Ovary (tissue), 9 donors: ENCODE measurements around the gene DUSP9. TPM values are rescaled to one million over a fixed set of nuclear protein-coding genes. Genes with fewer than 3 reads are reported as not detected.

Experiments used
- DNase-seq, 5 donors: peaks; one replicate each; pipeline ENCODE4 v3.0.0-alpha.2; 2019 to 2020
- H3K27ac ChIP-seq, 2 donors: fragments of 200-600 bp; one replicate each; pipeline versions ENCODE4 v1.5.1 to v1.8.0; 2019 to 2022
- H3K27me3 ChIP-seq: fragments of 200-600 bp; one replicate; pipeline ENCODE4 v1.8.0; 2022
- H3K36me3 ChIP-seq: fragments of 200-600 bp; sonication (generic); one replicate; pipeline ENCODE4 v1.5.1; 2019
- H3K4me1 ChIP-seq: one replicate; pipeline ENCODE4 v1.8.1; 2013; ENCODE audit warnings: mild to moderate bottlenecking, moderate library complexity; ENCODE audit not compliant: insufficient read depth
- H3K4me3 ChIP-seq: fragments of 200-600 bp; sonication (generic); one replicate; pipeline ENCODE4 v1.5.1; 2017
- H3K9me3 ChIP-seq, 2 donors: fragments of 200-600 bp in 1 of 2; sonication (generic) in 1 of 2; one replicate each; pipeline versions ENCODE4 v1.5.1 to v1.8.1; 2013 to 2019; ENCODE audit warnings: mild to moderate bottlenecking in 1 of 2, moderate library complexity in 1 of 2
- EP300 ChIP-seq: sonication (generic); formaldehyde crosslinking; IDR thresholded peaks from one replicate; pipeline ENCODE4 v1.6.1; 2017; ENCODE audit warnings: antibody characterized with exemption
- POLR2A ChIP-seq: fragments of 450-650 bp; IDR thresholded peaks from one replicate; pipeline ENCODE4 v1.6.1; 2017; ENCODE audit warnings: antibody characterized with exemption, mild to moderate bottlenecking, moderate library complexity
- WGBS, 3 donors: extraction: QIAGEN DNeasy Blood & Tissue Kit in 1 of 3; methylation state at CpG; one replicate each; pipeline versions ENCODE4 v1.1.5 to v1.1.7; 2013 to 2017; 5-methylcytosine and 5-hydroxymethylcytosine counted together
- intact Hi-C, 4 donors: fragments of 100-400 bp; cut with DNase I; formaldehyde crosslinking; loops; one replicate each; pipeline versions ENCODE4 v1.11.0 to v1.15.1; 2022 to 2023
- polyA plus RNA-seq, 2 donors: library from polyadenylated mRNA; stranded (reverse); fragments of 200-250 nt in 1 of 2; fragments of 350-450 nt in 1 of 2; fragmentation: Illumina TruSeq in 1 of 2; extraction: RNeasy Lipid Tissue Mini Kit (QIAGEN cat#74804) in 1 of 2; gene quantifications; one replicate each; pipeline ENCODE4 v1.2.3, GENCODE V29; 2013 to 2014
- total RNA-seq, 7 donors: library from RNA; depleted of rRNA in 2 of 7; stranded (reverse); fragments of >200 nt in 2 of 7; fragmentation: NEBNext Ultra II Directional in 3 of 7; extraction: Animal tissue kit (Norgen Biotek cat#: 25700) in 3 of 7; gene quantifications; one replicate each; pipeline versions ENCODE4 v1.1.0 to v1.2.4, GENCODE V29; 2016 to 2023
- TF ChIP-seq, protein P1 (sequence below), 3 donors: fragments of 450-650 bp in 2 of 3; fragments of 200-600 bp in 1 of 3; IDR thresholded peaks; one replicate each; pipeline versions ENCODE4 v1.5.1 to v1.8.0; 2016 to 2022; ENCODE audit warnings: antibody characterized with exemption in 3 of 3, mild to moderate bottlenecking in 1 of 3
- donor health status: DM: no; HTN: no; CAD: no; lungs with moderate emphysema.
- donor health status: DM: no; HTN: no; CAD: no.
- donor health status: Bipolar disorder and iron deficiency.
- donor health status: DM: yes; HTN: yes; CAD: no.
- donor health status: DM: no; HTN: no; CAD: no.
- donor health status: DM: yes; HTN: yes; CAD: no.

DUSP9 gene
- total and polyA plus RNA-seq, 9 donors, result 0.12 to 3.7 (median 0.65) TPM; not detected in 1

DNA sequence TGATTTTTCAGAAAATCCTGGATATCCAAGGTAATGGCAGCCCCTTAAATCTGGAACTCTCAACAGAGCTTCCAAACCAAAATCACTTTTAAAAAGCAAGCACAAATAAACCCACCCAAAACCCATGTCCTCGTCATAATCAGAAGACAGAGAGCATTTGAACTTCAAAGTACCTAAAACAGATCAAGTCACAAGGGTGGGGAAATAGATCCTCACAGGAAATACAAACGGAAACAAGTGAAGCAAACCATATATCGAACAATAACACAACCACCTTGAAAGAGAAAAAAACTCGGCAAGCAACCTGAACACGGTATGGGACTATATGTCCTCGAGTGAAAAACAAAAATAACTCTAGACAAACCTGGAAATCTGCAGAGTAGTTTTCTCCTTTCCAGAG is 32.2 kb upstream of the DUSP9 start:
- TF ChIP-seq, protein P1, sequence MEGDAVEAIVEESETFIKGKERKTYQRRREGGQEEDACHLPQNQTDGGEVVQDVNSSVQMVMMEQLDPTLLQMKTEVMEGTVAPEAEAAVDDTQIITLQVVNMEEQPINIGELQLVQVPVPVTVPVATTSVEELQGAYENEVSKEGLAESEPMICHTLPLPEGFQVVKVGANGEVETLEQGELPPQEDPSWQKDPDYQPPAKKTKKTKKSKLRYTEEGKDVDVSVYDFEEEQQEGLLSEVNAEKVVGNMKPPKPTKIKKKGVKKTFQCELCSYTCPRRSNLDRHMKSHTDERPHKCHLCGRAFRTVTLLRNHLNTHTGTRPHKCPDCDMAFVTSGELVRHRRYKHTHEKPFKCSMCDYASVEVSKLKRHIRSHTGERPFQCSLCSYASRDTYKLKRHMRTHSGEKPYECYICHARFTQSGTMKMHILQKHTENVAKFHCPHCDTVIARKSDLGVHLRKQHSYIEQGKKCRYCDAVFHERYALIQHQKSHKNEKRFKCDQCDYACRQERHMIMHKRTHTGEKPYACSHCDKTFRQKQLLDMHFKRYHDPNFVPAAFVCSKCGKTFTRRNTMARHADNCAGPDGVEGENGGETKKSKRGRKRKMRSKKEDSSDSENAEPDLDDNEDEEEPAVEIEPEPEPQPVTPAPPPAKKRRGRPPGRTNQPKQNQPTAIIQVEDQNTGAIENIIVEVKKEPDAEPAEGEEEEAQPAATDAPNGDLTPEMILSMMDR (IDR thresholded peaks at IDR 0.05), result no peak
- no peak for TF ChIP-seq POLR2A
- no peak for TF ChIP-seq EP300
- intact Hi-C loops, result loop anchor here in 1 of 4 donors (5.0 kb wide), 1 partner anchor 52 kb away; no protein-coding TSS in a partner anchor

DNA sequence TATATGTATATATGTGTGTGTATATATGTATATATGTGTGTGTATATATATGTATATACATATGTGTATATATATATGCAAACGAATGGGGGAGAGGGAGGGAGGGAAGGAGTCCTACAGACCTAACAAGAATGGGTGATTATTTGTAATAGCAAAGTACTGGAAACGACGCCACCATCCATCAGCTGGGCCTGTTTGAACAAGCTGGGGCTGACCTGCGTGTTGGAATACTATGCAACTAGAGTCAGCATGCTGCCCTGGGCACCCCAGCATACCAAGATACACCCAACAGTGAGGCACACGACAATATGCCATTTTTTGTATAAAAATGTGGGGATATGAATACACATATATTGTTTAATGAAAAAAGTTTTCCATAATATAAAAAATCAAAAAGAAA is 26.4 kb upstream of the DUSP9 start:
- H3K27ac ChIP-seq, result no peak overlapping the region
- H3K4me3 ChIP-seq, result no peak overlapping the region
- WGBS, 3 donors, result 77 to 83% (median 80%) methylated on average over 5 of the region's 5 CpGs
- intact Hi-C loops, result no loop called here
- no peaks in the 10 kb centered on the region for H3K9me3 ChIP-seq
- no peak for DNase-seq
- TF ChIP-seq POLR2A (no peak), EP300 (no peak)
- TF ChIP-seq, protein P1 (IDR thresholded peaks at IDR 0.05), result no peak
- H3K36me3 ChIP-seq, result no peaks in the 10 kb centered on the region
- peaks cover 6% of the 10 kb centered on the region for H3K4me1 ChIP-seq
- H3K27me3 ChIP-seq, result no peaks in the 10 kb centered on the region

More for the DNA sequence above, 32.2 kb upstream of the DUSP9 start:
- Histone ChIP-seq H3K27ac (no peak overlapping the region), H3K4me1 (no peaks in the 10 kb centered on the region), H3K4me3 (no peak overlapping the region), H3K27me3 (no peaks in the 10 kb centered on the region), H3K9me3 (no peaks in the 10 kb centered on the region), H3K36me3 (no peaks in the 10 kb centered on the region)
- no peak for DNase-seq
- WGBS, 3 donors, result 75 to 81% (median 77%) methylated on average over 6 of the region's 6 CpGs

DNA sequence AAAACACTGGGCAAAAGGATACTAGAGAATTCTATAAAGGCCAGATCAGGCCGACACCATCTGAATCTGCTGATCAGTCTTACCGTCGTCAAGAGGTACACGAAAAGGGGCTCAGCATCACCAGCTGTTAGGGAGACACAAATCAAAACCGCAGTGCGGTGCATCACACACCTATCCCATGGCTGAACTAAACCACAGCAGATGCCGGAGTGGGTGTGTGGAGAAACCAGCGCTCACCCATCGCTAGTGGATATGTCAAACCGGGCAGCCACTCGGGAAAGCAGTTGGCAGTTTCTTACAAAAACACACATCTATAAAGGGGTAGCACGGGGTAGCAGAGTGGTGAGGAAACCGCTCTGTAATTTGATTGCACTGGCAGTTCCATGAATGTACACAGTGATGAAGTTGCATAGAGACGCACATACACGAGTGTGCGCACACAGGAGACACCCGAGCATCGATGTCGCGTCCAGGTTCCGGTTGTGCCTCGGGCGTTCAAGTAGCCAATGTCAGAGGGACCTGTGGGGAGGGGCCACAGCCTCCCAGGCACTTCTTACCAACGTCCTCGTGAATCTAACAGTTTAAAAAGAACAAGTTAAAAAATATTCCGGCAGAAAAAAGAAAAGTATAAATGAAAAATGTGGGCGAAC is 24.9 kb upstream of the DUSP9 start:
- DNase-seq, result peak in 3 of 5 donors; percentile 9 to 25 (median 15)
- H3K4me3 ChIP-seq, result no peak overlapping the region
- 73 to 83% (median 81%) methylated on average over 27 of the region's 27 CpGs for WGBS, 3 donors
- no peaks in the 10 kb centered on the region for H3K36me3 ChIP-seq
- intact Hi-C loops, result no loop called here
- no peak overlapping the region for H3K27ac ChIP-seq
- H3K27me3 ChIP-seq, result no peaks in the 10 kb centered on the region
- peaks cover 6% of the 10 kb centered on the region for H3K4me1 ChIP-seq
- no peaks in the 10 kb centered on the region for H3K9me3 ChIP-seq
- no peak for TF ChIP-seq EP300
- TF ChIP-seq, protein P1 (IDR thresholded peaks at IDR 0.05), result no peak
- TF ChIP-seq POLR2A, result no peak

DNA sequence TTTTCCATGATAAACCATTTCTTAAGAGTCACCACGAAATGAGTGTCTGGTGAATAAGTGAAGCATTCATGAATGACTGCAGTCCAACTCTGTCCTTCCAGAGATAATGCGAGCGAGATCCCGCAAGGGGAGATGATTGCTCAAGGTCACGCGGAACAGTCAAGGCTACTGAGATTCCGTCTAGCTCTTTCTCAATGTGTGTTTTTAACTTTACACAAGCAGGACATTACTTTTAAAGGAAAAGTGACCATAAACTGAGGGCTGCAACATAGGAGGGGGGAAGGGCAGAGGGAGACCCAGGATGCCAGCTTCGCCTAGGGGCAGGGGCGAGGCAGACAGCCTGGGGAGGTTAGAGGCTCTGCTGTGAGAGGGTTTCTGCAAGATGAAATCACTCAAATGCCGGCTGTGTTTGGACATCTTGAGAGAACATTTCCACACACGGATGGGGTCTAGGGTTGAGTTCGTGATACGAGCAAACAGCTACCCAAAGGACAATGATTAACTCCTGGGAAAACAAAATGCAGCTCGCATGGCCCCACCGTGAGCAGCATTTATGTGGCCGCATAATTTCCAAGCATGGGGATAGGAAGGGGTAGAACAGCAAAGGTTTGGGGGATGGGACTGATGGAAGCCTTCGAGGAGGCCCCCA is 24.2 kb upstream of the DUSP9 start:
- Histone ChIP-seq H3K4me3 (no peak overlapping the region), H3K4me1 (peaks cover 7% of the 10 kb centered on the region), H3K36me3 (no peaks in the 10 kb centered on the region), H3K9me3 (no peaks in the 10 kb centered on the region), H3K27me3 (no peaks in the 10 kb centered on the region), H3K27ac (no peak overlapping the region)
- TF ChIP-seq, protein P1 (IDR thresholded peaks at IDR 0.05), result no peak
- TF ChIP-seq POLR2A (no peak), EP300 (no peak)
- WGBS, 3 donors, result 46 to 59% (median 50%) methylated on average over 17 of the region's 17 CpGs
- DNase-seq, result peak in 3 of 5 donors; percentile 26 to 53 (median 30)
- intact Hi-C loops, result no loop called here
